Measurements from ENCODE around the gene LSG1.

The LSG1 gene

DNA sequence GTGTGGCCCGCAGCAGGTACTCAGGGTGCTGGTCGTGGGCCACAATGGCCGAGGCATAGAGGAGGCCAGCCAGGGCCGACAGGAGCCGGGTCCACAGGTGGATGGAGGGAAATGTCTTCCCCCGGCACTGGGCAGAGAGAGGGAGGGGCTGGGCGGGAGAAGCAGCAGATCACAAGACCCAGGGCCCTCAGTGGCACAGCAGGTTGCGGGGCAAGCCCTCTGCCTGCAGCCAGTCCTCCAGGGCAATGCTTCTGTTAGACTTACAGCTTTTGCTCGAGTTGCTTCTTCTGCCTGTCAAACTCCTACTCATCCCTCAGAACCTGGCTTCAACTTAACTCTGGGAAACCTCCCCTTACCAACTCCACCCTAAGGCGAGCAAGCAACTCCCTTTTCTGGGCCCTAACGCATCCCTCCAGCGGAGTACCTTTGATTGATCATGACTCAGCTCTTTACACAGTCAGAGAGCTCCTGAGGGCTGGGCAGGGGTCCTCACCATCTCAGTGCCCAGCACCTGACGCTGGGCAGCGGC is 54.8 kb downstream of the LSG1 start:
- H3K27me3 ChIP-seq (ENCODE audit: insufficient read depth, low read length): no peaks in the 10 kb centered on the region
- H3K4me3 ChIP-seq (ENCODE audit: low read depth, low read length, poor library complexity, severe bottlenecking): no peak overlapping the region
- H3K79me2 ChIP-seq (ENCODE audit: insufficient read depth, low read length): no peaks in the 10 kb centered on the region
- H2AFZ ChIP-seq (ENCODE audit: low read length): no peak overlapping the region
- no peak overlapping the region for H3K9ac ChIP-seq (ENCODE audit: low read length)
- H3K9me2 ChIP-seq (ENCODE audit: low read depth, low read length): no peaks in the 10 kb centered on the region
- no peak overlapping the region for H3K4me2 ChIP-seq (ENCODE audit: low read length)
- H3F3A ChIP-seq (ENCODE audit: insufficient read depth, low read length): no peaks in the 10 kb centered on the region
- no peaks in the 10 kb centered on the region for H3K9me3 ChIP-seq (ENCODE audit: low read length)
- peaks cover 8% of the 10 kb centered on the region; the same call in 1 of the 2 replicates for H3K36me3 ChIP-seq (ENCODE audit: insufficient read depth, low read length)
- H4K20me1 ChIP-seq (ENCODE audit: insufficient read depth, low read length): no peaks in the 10 kb centered on the region
- H3K4me1 ChIP-seq (ENCODE audit: insufficient read depth, low read length, severe bottlenecking): peaks cover 10% of the 10 kb centered on the region
- no peak overlapping the region for H3K27ac ChIP-seq (ENCODE audit: low read depth, low read length, poor library complexity, severe bottlenecking)
- TF ChIP-seq, protein P1, sequence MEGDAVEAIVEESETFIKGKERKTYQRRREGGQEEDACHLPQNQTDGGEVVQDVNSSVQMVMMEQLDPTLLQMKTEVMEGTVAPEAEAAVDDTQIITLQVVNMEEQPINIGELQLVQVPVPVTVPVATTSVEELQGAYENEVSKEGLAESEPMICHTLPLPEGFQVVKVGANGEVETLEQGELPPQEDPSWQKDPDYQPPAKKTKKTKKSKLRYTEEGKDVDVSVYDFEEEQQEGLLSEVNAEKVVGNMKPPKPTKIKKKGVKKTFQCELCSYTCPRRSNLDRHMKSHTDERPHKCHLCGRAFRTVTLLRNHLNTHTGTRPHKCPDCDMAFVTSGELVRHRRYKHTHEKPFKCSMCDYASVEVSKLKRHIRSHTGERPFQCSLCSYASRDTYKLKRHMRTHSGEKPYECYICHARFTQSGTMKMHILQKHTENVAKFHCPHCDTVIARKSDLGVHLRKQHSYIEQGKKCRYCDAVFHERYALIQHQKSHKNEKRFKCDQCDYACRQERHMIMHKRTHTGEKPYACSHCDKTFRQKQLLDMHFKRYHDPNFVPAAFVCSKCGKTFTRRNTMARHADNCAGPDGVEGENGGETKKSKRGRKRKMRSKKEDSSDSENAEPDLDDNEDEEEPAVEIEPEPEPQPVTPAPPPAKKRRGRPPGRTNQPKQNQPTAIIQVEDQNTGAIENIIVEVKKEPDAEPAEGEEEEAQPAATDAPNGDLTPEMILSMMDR (IDR thresholded peaks at IDR 0.05; ENCODE audit: low read length): no peak
- TF ChIP-seq EZH2 (IDR thresholded peaks at IDR 0.05; ENCODE audit: borderline replicate concordance, low read length): no peak

DNA sequence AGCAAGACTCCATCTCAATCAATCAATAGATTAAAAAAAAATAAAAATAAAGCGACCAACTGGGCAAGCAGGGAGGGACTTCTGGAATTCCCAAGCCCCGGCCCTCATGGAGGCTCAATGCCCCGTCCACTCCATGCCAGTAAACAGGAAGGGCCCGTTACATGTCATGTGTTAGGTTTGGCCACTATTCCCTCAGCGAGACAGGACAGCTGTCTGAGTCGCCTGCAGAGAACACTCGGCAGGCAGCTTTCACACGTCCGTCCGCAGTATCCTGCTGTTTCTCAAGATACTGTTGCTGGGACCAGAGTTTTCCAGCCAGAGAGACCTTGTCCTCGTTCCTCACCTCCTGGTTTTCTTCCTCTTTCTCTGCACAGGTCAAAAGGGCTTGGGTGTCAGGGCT is 56.8 kb downstream of the LSG1 start:
- Histone ChIP-seq H3K36me3 (ENCODE audit: insufficient read depth, low read length) (peaks cover 8% of the 10 kb centered on the region; the same call in 1 of the 2 replicates), H3K9me2 (ENCODE audit: low read depth, low read length) (no peaks in the 10 kb centered on the region), H2AFZ (ENCODE audit: low read length) (no peak overlapping the region), H3K79me2 (ENCODE audit: insufficient read depth, low read length) (no peaks in the 10 kb centered on the region), H3K27ac (ENCODE audit: low read depth, low read length, poor library complexity, severe bottlenecking) (no peak overlapping the region), H3K4me2 (ENCODE audit: low read length) (no peak overlapping the region), H3F3A (ENCODE audit: insufficient read depth, low read length) (no peaks in the 10 kb centered on the region), H3K9me3 (ENCODE audit: low read length) (no peaks in the 10 kb centered on the region), H3K9ac (ENCODE audit: low read length) (no peak overlapping the region), H3K4me1 (ENCODE audit: insufficient read depth, low read length, severe bottlenecking) (no peaks in the 10 kb centered on the region), H4K20me1 (ENCODE audit: insufficient read depth, low read length) (no peaks in the 10 kb centered on the region), H3K27me3 (ENCODE audit: insufficient read depth, low read length) (no peaks in the 10 kb centered on the region), H3K4me3 (ENCODE audit: low read depth, low read length, poor library complexity, severe bottlenecking) (no peak overlapping the region)
- TF ChIP-seq, protein P1 (IDR thresholded peaks at IDR 0.05; ENCODE audit: low read length): no peak
- TF ChIP-seq EZH2 (IDR thresholded peaks at IDR 0.05; ENCODE audit: borderline replicate concordance, low read length): no peak

DNA sequence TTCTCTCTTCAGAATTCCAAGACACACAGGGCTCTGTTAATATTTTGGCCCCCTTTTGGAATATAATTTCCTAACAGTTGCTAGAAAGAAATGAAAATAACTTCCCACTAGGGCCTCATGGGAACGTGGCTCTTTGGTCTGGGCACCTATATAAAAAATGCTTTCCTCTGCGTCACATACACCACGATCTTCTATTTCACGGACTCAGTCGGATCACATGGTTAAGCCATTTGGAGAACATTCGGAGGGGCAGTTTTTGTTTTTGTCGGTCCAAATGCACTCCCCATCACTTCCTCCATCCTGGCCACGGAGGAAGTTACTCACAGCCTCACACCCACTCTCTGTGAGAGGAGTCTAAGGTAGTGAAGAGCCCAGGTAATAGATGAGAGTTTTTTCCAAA is 59.8 kb downstream of the LSG1 start:
- Histone ChIP-seq H3K4me3 (ENCODE audit: low read depth, low read length, poor library complexity, severe bottlenecking) (no peak overlapping the region), H3K4me1 (ENCODE audit: insufficient read depth, low read length, severe bottlenecking) (no peaks in the 10 kb centered on the region), H3K36me3 (ENCODE audit: insufficient read depth, low read length) (0 out of 2 replicates have a peak, but pooled peaks cover 3% of the 10 kb centered on the region), H4K20me1 (ENCODE audit: insufficient read depth, low read length) (no peaks in the 10 kb centered on the region), H3K27me3 (ENCODE audit: insufficient read depth, low read length) (no peaks in the 10 kb centered on the region), H3K4me2 (ENCODE audit: low read length) (no peak overlapping the region), H3K9ac (ENCODE audit: low read length) (no peak overlapping the region), H2AFZ (ENCODE audit: low read length) (no peak overlapping the region), H3K9me3 (ENCODE audit: low read length) (no peaks in the 10 kb centered on the region), H3K79me2 (ENCODE audit: insufficient read depth, low read length) (no peaks in the 10 kb centered on the region), H3K27ac (ENCODE audit: low read depth, low read length, poor library complexity, severe bottlenecking) (no peak overlapping the region), H3K9me2 (ENCODE audit: low read depth, low read length) (no peaks in the 10 kb centered on the region), H3F3A (ENCODE audit: insufficient read depth, low read length) (no peaks in the 10 kb centered on the region)
- TF ChIP-seq, protein P1 (IDR thresholded peaks at IDR 0.05; ENCODE audit: low read length): no peak
- no peak for TF ChIP-seq EZH2 (IDR thresholded peaks at IDR 0.05; ENCODE audit: borderline replicate concordance, low read length)

Data from OCI-LY1 (cell line).